H9 (cell line): ENCODE data around the gene SKAP1. TPM values are rescaled to one million over a fixed set of nuclear protein-coding genes. Genes with fewer than 3 reads are reported as not detected.

Experiments used
- DNase-seq: peaks from one replicate; pipeline ENCODE4 v3.0.0-alpha.2; 2017
- H2AFZ ChIP-seq: one replicate; pipeline ENCODE4 v1.6.1; 2013; ENCODE audit warnings: mild to moderate bottlenecking, low read length, control low read depth, moderate library complexity
- H2AK5ac ChIP-seq: 2 replicates; pipeline ENCODE4 v1.6.1; 2013; ENCODE audit warnings: low read length, control low read depth, mixed read lengths; ENCODE audit not compliant: insufficient read length
- H2BK120ac ChIP-seq: one replicate; pipeline ENCODE4 v1.6.1; 2013; ENCODE audit warnings: low read depth, mild to moderate bottlenecking, low read length, control low read depth, inconsistent platforms; ENCODE audit not compliant: poor library complexity, severe bottlenecking
- H2BK12ac ChIP-seq: 2 replicates; pipeline ENCODE4 v1.6.1; 2013; ENCODE audit warnings: low read length, control low read depth, mixed read lengths, low read depth; ENCODE audit not compliant: insufficient read length
- H2BK15ac ChIP-seq: 2 replicates; pipeline ENCODE4 v1.6.1; 2013; ENCODE audit warnings: low read depth, low read length, control low read depth
- H2BK20ac ChIP-seq: one replicate; pipeline ENCODE4 v1.6.1; 2013; ENCODE audit warnings: low read depth, mild to moderate bottlenecking, low read length, control low read depth, inconsistent platforms; ENCODE audit not compliant: poor library complexity, severe bottlenecking
- H2BK5ac ChIP-seq: 2 replicates; pipeline ENCODE4 v1.6.1; 2013; ENCODE audit warnings: low read length, control low read depth, mixed read lengths; ENCODE audit not compliant: insufficient read length
- H3K14ac ChIP-seq: 2 replicates; pipeline ENCODE4 v1.6.1; 2013; ENCODE audit warnings: low read length, control low read depth; ENCODE audit not compliant: insufficient read depth
- H3K18ac ChIP-seq: 2 replicates; pipeline ENCODE4 v1.6.1; 2013; ENCODE audit warnings: low read depth, mild to moderate bottlenecking, mixed read lengths, low read length, control low read depth; ENCODE audit not compliant: insufficient read length
- H3K23ac ChIP-seq: 2 replicates; pipeline ENCODE4 v1.6.1; 2013; ENCODE audit warnings: low read length, control low read depth, mixed read lengths, low read depth; ENCODE audit not compliant: insufficient read length
- H3K23me2 ChIP-seq: 2 replicates; pipeline ENCODE4 v1.6.1; 2013; ENCODE audit warnings: low read depth, mild to moderate bottlenecking, mixed read lengths, low read length, control low read depth; ENCODE audit not compliant: insufficient read length, poor library complexity, severe bottlenecking
- H3K27ac ChIP-seq: 2 replicates; pipeline ENCODE4 v1.5.1; 2013; ENCODE audit warnings: low read length, control low read depth, mixed read lengths, low read depth; ENCODE audit not compliant: insufficient read length
- H3K27me3 ChIP-seq: 2 replicates; pipeline ENCODE4 v1.6.1; 2013; ENCODE audit warnings: low read length, control low read depth, inconsistent platforms; ENCODE audit not compliant: insufficient read depth
- H3K4ac ChIP-seq: 2 replicates; pipeline ENCODE4 v1.6.1; 2013; ENCODE audit warnings: low read depth, mild to moderate bottlenecking, control low read depth, inconsistent platforms, low read length, moderate library complexity
- H3K4me1 ChIP-seq: 2 replicates; pipeline ENCODE4 v1.6.1; 2013; ENCODE audit warnings: low read length, control low read depth, inconsistent platforms; ENCODE audit not compliant: insufficient read depth
- H3K4me2 ChIP-seq: 2 replicates; pipeline ENCODE4 v1.6.1; 2013; ENCODE audit warnings: low read length, control low read depth, mixed read lengths; ENCODE audit not compliant: insufficient read length, insufficient read depth
- H3K56ac ChIP-seq: 2 replicates; pipeline ENCODE4 v1.6.1; 2013; ENCODE audit warnings: low read depth, mild to moderate bottlenecking, mixed read lengths, low read length, control low read depth; ENCODE audit not compliant: insufficient read length
- H3K79me1 ChIP-seq: 2 replicates; pipeline ENCODE4 v1.6.1; 2013; ENCODE audit warnings: low read depth, mild to moderate bottlenecking, moderate library complexity, low read length, control low read depth, inconsistent platforms; ENCODE audit not compliant: insufficient read depth, poor library complexity, severe bottlenecking
- H3K79me2 ChIP-seq: 2 replicates; pipeline ENCODE4 v1.6.1; 2013; ENCODE audit warnings: low read length, control low read depth, inconsistent platforms; ENCODE audit not compliant: insufficient read depth
- H3K9ac ChIP-seq: 2 replicates; pipeline ENCODE4 v1.6.1; 2013; ENCODE audit warnings: low read length, control low read depth, mixed read lengths; ENCODE audit not compliant: insufficient read length; ENCODE audit errors: extremely low read depth
- H3K9me3 ChIP-seq: one replicate; pipeline ENCODE4 v1.6.1; 2013; ENCODE audit warnings: low read depth, low read length, inconsistent platforms; ENCODE audit not compliant: control insufficient read depth
- H3T11ph ChIP-seq: one replicate; pipeline ENCODE4 v1.6.1; 2013; ENCODE audit warnings: mild to moderate bottlenecking, low read length, control low read depth, inconsistent platforms
- H4K20me1 ChIP-seq: one replicate; pipeline ENCODE4 v1.6.1; 2013; ENCODE audit not compliant: control insufficient read depth, insufficient read length, insufficient read depth
- H4K5ac ChIP-seq: 2 replicates; pipeline ENCODE4 v1.6.1; 2013; ENCODE audit warnings: low read depth, mild to moderate bottlenecking, mixed read lengths, low read length, control low read depth; ENCODE audit not compliant: insufficient read length
- H4K8ac ChIP-seq: replicated peaks from 2 replicates; pipeline ENCODE4 v1.6.1; 2013; ENCODE audit warnings: low read length, control low read depth, mixed read lengths, low read depth; ENCODE audit not compliant: insufficient read length
- H4K91ac ChIP-seq: 2 replicates; pipeline ENCODE4 v1.6.1; 2013; ENCODE audit warnings: low read depth, mild to moderate bottlenecking, moderate library complexity, mixed read lengths, low read length, control low read depth; ENCODE audit not compliant: insufficient read length
- H3K27ac Mint-ChIP-seq, 3 experiments: 2 replicates in 2 of 3; 3 replicates in 1 of 3; pipeline ENCODE4 v1.8.0; 2020 to 2021; ENCODE audit warnings: mixed read lengths in 3 of 3, mild to moderate bottlenecking in 1 of 3, moderate library complexity in 1 of 3
- H3K27me3 Mint-ChIP-seq: 2 replicates; pipeline ENCODE4 v1.8.0; 2021; ENCODE audit warnings: low read depth, mild to moderate bottlenecking, moderate library complexity, mixed read lengths
- H3K36me3 Mint-ChIP-seq, 3 experiments: 2 replicates in 2 of 3; 3 replicates in 1 of 3; pipeline ENCODE4 v1.8.0; 2020 to 2021; ENCODE audit warnings: low read depth in 3 of 3, mixed read lengths in 3 of 3; ENCODE audit not compliant: insufficient read depth in 1 of 3
- H3K4me1 Mint-ChIP-seq, 2 experiments: 2 replicates each; pipeline ENCODE4 v1.8.0; 2020; ENCODE audit warnings: mixed read lengths in 2 of 2
- H3K4me3 Mint-ChIP-seq, 2 experiments: 2 replicates in 1 of 2; 3 replicates in 1 of 2; pipeline ENCODE4 v1.8.0; 2020 to 2021; ENCODE audit warnings: mild to moderate bottlenecking in 2 of 2, mixed read lengths in 2 of 2, moderate library complexity in 1 of 2
- H3K9me3 Mint-ChIP-seq, 2 experiments: 2 replicates in 1 of 2; 3 replicates in 1 of 2; pipeline ENCODE4 v1.8.0; 2020; ENCODE audit warnings: mild to moderate bottlenecking in 2 of 2, mixed read lengths in 2 of 2, moderate library complexity in 1 of 2
- WGBS: extraction: QIAGEN DNeasy Blood & Tissue Kit; methylation state at CpG from one replicate; pipeline ENCODE4 v1.1.7; 2013; ENCODE audit warnings: missing lambda C conversion rate, low lambda C conversion rate, mixed read lengths; ENCODE audit not compliant: insufficient read length; ENCODE audit errors: extremely low coverage; 5-methylcytosine and 5-hydroxymethylcytosine counted together
- total RNA-seq: library from RNA; stranded (reverse); gene quantifications from 2 replicates; pipeline ENCODE4 v1.2.1, GENCODE V29; 2021
- TF ChIP-seq, protein P1 (sequence below): fragments of 200-600 bp; sonication (generic); conservative IDR thresholded peaks from 3 replicates; pipeline ENCODE4 v1.8.0; 2021; ENCODE audit warnings: antibody characterized with exemption, mild to moderate bottlenecking

Gene SKAP1
- total RNA-seq, 1 experiment from 2014 or later, result not detected

DNA sequence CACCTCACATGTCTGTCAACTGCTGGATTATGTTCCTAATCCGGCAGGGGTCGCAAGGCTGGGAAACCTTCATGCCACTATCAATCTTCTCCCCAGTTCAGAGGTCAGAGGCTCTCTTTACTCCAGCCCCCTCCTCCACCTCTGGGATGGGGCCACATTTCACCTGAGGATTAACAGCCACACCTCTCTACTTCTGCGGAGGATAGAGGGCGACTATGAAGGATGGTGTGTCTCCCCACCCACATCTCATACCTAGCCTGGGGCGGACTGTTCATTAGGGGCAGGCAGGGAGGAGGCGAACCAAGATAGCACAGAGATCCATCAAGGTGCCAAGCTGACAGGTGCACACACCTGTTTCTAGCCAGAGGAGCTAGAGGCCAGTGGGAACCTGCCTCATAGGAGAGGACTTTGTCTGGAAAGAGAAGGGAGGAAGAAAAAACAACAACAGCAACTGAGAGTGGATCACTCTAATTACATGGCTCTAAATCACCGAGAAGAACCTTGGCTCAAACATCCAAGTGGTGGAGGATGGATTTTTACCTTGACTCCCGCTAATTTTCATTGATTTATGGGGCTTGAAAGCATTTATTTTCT is 41.9 kb upstream of the SKAP1 start:
- no peak overlapping the region for H2BK15ac ChIP-seq
- H3K23ac ChIP-seq, result no peak overlapping the region
- no CpG with 5 or more reads among the region's 8 CpGs for WGBS
- Mint-ChIP-seq H3K4me3 (no peak overlapping the region), H3K9me3 (no peaks in the 10 kb centered on the region), H3K27me3 (peaks cover 45% of the 10 kb centered on the region), H3K36me3 (no peaks in the 10 kb centered on the region), H3K4me1 (peaks cover 18 to 28% of the 10 kb centered on the region in 2 experiments), H3K27ac (peak overlapping the region in 1 of 3 experiments; percentile 37; a peak in 1 of 7 replicates)
- no peak overlapping the region for H4K8ac ChIP-seq
- no peak overlapping the region for H3K4me2 ChIP-seq
- H3K18ac ChIP-seq, result no peak overlapping the region
- no peak overlapping the region for H3K14ac ChIP-seq
- no peak overlapping the region for H2AFZ ChIP-seq
- DNase-seq, result peak; percentile 65
- no peak overlapping the region for H3T11ph ChIP-seq
- no peak overlapping the region for H3K4ac ChIP-seq
- H3K23me2 ChIP-seq, result no peaks in the 10 kb centered on the region
- H3K79me2 ChIP-seq, result no peaks in the 10 kb centered on the region
- no peaks in the 10 kb centered on the region for H3K9me3 ChIP-seq
- no peak overlapping the region for H4K91ac ChIP-seq
- H2BK120ac ChIP-seq, result no peak overlapping the region
- H4K5ac ChIP-seq, result no peak overlapping the region
- H3K79me1 ChIP-seq, result no peaks in the 10 kb centered on the region
- no peak overlapping the region for H2BK5ac ChIP-seq
- H3K27ac ChIP-seq, result no peak overlapping the region
- H3K4me1 ChIP-seq, result peaks cover 7% of the 10 kb centered on the region
- no peak overlapping the region for H3K9ac ChIP-seq
- H2AK5ac ChIP-seq, result no peak overlapping the region
- TF ChIP-seq, protein P1, sequence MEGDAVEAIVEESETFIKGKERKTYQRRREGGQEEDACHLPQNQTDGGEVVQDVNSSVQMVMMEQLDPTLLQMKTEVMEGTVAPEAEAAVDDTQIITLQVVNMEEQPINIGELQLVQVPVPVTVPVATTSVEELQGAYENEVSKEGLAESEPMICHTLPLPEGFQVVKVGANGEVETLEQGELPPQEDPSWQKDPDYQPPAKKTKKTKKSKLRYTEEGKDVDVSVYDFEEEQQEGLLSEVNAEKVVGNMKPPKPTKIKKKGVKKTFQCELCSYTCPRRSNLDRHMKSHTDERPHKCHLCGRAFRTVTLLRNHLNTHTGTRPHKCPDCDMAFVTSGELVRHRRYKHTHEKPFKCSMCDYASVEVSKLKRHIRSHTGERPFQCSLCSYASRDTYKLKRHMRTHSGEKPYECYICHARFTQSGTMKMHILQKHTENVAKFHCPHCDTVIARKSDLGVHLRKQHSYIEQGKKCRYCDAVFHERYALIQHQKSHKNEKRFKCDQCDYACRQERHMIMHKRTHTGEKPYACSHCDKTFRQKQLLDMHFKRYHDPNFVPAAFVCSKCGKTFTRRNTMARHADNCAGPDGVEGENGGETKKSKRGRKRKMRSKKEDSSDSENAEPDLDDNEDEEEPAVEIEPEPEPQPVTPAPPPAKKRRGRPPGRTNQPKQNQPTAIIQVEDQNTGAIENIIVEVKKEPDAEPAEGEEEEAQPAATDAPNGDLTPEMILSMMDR, result peak; percentile 35; the same call in 1 of the 3 replicates
- H3K56ac ChIP-seq, result no peak overlapping the region
- no peak overlapping the region for H2BK12ac ChIP-seq
- no peaks in the 10 kb centered on the region for H4K20me1 ChIP-seq
- no peaks in the 10 kb centered on the region for H3K27me3 ChIP-seq
- no peak overlapping the region for H2BK20ac ChIP-seq
